Lower leg skin (tissue), 3 donors: ENCODE results near the gene TACR1.

Experiments used
- CTCF ChIP-seq, 3 donors: fragments of 450-650 bp; IDR thresholded peaks; one replicate each; pipeline ENCODE4 v1.5.1; 2016; ENCODE audit warnings: antibody characterized with exemption in 3 of 3, mild to moderate bottlenecking in 3 of 3, moderate library complexity in 2 of 3
- POLR2A ChIP-seq, 2 donors: fragments of 450-650 bp; IDR thresholded peaks; one replicate each; pipeline ENCODE4 v1.6.1; 2016 to 2017; ENCODE audit warnings: antibody characterized with exemption in 2 of 2, mild to moderate bottlenecking in 1 of 2, moderate library complexity in 1 of 2

GRCh38 chr2:75224636-75225094 lies 25.3 kb upstream of the TACR1 start:
- TF ChIP-seq CTCF (IDR thresholded peaks at IDR 0.05) (no peak), POLR2A (IDR thresholded peaks at IDR 0.05) (no peak)
